Measurements from ENCODE around the gene ALAD. TPM values are rescaled to one million over a fixed set of nuclear protein-coding genes. Genes with fewer than 3 reads are reported as not detected.
A peak's percentile ranks its signal among the peaks of the same experiment; 100 is the strongest.

The ALAD gene
- total RNA-seq, result 10 to 100 TPM; 30.3 to 38.7 (median 36.4) TPM
- total RNA-seq (2013), result 17.1 TPM

GRCh38 chr9:113401027-113401792, at the start of gene ALAD:
Gene ALAD (minus strand): TSS chr9:113401284. CDS start chr9:113393559, 7,725 bp downstream.
- Histone ChIP-seq H3K4me1 (ENCODE audit: control insufficient read depth, insufficient read depth, low read length) (peaks cover 16% of the 10 kb centered on the region), H3K9me3 (ENCODE audit: control insufficient read depth, insufficient read depth, low read length) (no peaks in the 10 kb centered on the region), H3K27ac (ENCODE audit: low read length) (peak within 1 kb of the TSS; percentile 56), H3K27me3 (ENCODE audit: control insufficient read depth, insufficient read depth, low read length) (no peaks in the 10 kb centered on the region), H3K36me3 (ENCODE audit: control insufficient read depth, insufficient read depth, low read length) (no peaks in the 10 kb centered on the region), H3K4me3 (ENCODE audit: low read length) (peak within 1 kb of the TSS; percentile 88)
- intact Hi-C loops (cut with micrococcal nuclease), result loop anchor here (1.0 kb wide), 2 partner anchors 9 to 257 kb away; partner anchors contain the start of genes C9orf43 and POLE3
- Mint-ChIP-seq H3K4me1 (peaks cover 6 to 27% of the 10 kb centered on the region in 2 donors), H3K36me3 (no peaks in the 10 kb centered on the region), H3K4me3 (peak within 1 kb of the TSS; percentile 97), H3K27ac (peak within 1 kb of the TSS; percentile 66 to 90), H3K9me3 (no peaks in the 10 kb centered on the region), H3K27me3 (ENCODE audit: low read depth in 2 of 2) (no peaks in the 10 kb centered on the region)
- peak; percentile 96 for TF ChIP-seq CTCF (IDR thresholded peaks at IDR 0.05)
- DNase-seq (peak; percentile 99), ATAC-seq (peak; percentile 98 to 100 (median 99))
- WGBS (ENCODE audit: insufficient coverage), result 2% methylated on average over 50 of the region's 50 CpGs

GRCh38 chr9:113449376-113449775, 48.3 kb upstream of the ALAD start:
- Histone ChIP-seq H3K36me3 (ENCODE audit: control insufficient read depth, insufficient read depth, low read length) (no peaks in the 10 kb centered on the region), H3K4me3 (ENCODE audit: low read length) (no peak overlapping the region), H3K9me3 (ENCODE audit: control insufficient read depth, insufficient read depth, low read length) (no peaks in the 10 kb centered on the region), H3K27ac (ENCODE audit: low read length) (no peak overlapping the region), H3K4me1 (ENCODE audit: control insufficient read depth, insufficient read depth, low read length) (no peaks in the 10 kb centered on the region), H3K27me3 (ENCODE audit: control insufficient read depth, insufficient read depth, low read length) (no peaks in the 10 kb centered on the region)
- Mint-ChIP-seq H3K36me3 (no peaks in the 10 kb centered on the region), H3K9me3 (no peaks in the 10 kb centered on the region), H3K4me1 (peaks cover 0 to 5% of the 10 kb centered on the region in 2 donors), H3K27me3 (ENCODE audit: low read depth in 2 of 2) (no peaks in the 10 kb centered on the region), H3K4me3 (no peak overlapping the region), H3K27ac (no peak overlapping the region)
- WGBS (ENCODE audit: insufficient coverage), result 79% methylated on average over 2 of the region's 2 CpGs
- no peak for DNase-seq
- intact Hi-C loops (cut with micrococcal nuclease), result no loop called here
- no peak for ATAC-seq
- TF ChIP-seq CTCF (IDR thresholded peaks at IDR 0.05), result no peak

GRCh38 chr9:113446323-113446740, 45.2 kb upstream of the ALAD start:
- Histone ChIP-seq H3K27ac (ENCODE audit: low read length) (no peak overlapping the region), H3K9me3 (ENCODE audit: control insufficient read depth, insufficient read depth, low read length) (no peaks in the 10 kb centered on the region), H3K36me3 (ENCODE audit: control insufficient read depth, insufficient read depth, low read length) (no peaks in the 10 kb centered on the region), H3K27me3 (ENCODE audit: control insufficient read depth, insufficient read depth, low read length) (no peaks in the 10 kb centered on the region), H3K4me1 (ENCODE audit: control insufficient read depth, insufficient read depth, low read length) (no peaks in the 10 kb centered on the region), H3K4me3 (ENCODE audit: low read length) (no peak overlapping the region)
- Mint-ChIP-seq H3K27ac (no peak overlapping the region), H3K4me3 (no peak overlapping the region), H3K27me3 (ENCODE audit: low read depth in 2 of 2) (no peaks in the 10 kb centered on the region), H3K4me1 (peaks cover 0 to 5% of the 10 kb centered on the region in 2 donors), H3K9me3 (no peaks in the 10 kb centered on the region), H3K36me3 (no peaks in the 10 kb centered on the region)
- intact Hi-C loops (cut with micrococcal nuclease), result loop anchor here (2.0 kb wide), 3 partner anchors 70 to 208 kb away; no protein-coding TSS in a partner anchor
- DNase-seq, result peak in 1 of 2 donors; percentile 68
- ATAC-seq, result peak in 2 of 3 donors; percentile 52 to 66
- WGBS (ENCODE audit: insufficient coverage), result 88% methylated on average over 2 of the region's 3 CpGs
- TF ChIP-seq CTCF (IDR thresholded peaks at IDR 0.05), result peak; percentile 82

All from natural killer cell (primary cell).